ENCODE data around the gene ZFP36.
A peak's percentile ranks its signal among the peaks of the same experiment; 100 is the strongest.

Gene ZFP36

DNA sequence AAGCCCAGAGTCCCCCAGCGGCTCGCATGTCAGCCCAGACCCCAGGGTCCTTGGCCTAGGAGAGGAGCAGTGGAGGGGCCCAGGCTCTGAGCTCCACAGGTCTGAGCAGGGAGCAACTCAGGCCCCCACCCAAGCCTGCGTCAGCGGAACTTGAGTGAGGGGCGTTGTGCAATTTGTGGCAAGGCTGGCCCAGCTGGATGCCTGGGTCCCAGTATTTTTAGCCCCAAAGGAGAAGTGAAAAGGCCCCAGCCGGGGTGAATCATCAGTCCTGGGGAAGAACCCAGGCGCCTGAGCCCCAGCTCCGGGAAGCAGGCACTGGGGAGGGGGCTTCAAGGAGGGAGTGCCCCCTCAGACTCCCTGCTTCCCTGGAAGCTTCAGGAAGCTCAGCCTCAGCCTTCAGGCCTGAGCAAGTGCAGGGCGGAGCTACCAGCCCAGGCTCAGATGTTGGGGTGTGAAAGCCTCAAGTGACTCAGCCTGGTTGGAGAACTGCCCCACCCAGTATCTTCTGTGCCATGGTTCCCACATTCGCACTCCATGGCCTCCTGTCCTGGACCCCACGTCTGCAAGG is 8.3 kb upstream of the ZFP36 start:
- peaks cover 61% of the 10 kb centered on the region for H3K4me1 ChIP-seq (ENCODE audit: control insufficient read depth, low read length)
- H3K27me3 ChIP-seq (ENCODE audit: control insufficient read depth, low read length) = no peaks in the 10 kb centered on the region
- peak overlapping the region; percentile 51 for H3K4me3 ChIP-seq (ENCODE audit: low read length)
- H3K4me2 ChIP-seq (ENCODE audit: low read length) = peak overlapping the region; percentile 62
- peaks cover 21% of the 10 kb centered on the region for H3F3A ChIP-seq (ENCODE audit: control insufficient read depth, insufficient read depth)
- no peaks in the 10 kb centered on the region for H3K9me2 ChIP-seq (replicated peaks; ENCODE audit: control insufficient read depth, low read length)
- H3K36me3 ChIP-seq (ENCODE audit: control insufficient read depth, low read length) = peaks cover 22% of the 10 kb centered on the region
- peaks cover 21% of the 10 kb centered on the region for H3K79me2 ChIP-seq (ENCODE audit: control insufficient read depth, low read length)
- no peaks in the 10 kb centered on the region for H4K20me1 ChIP-seq (ENCODE audit: control insufficient read depth, insufficient read depth, low read depth, low read length)
- peak overlapping the region; percentile 77 for H3K27ac ChIP-seq (ENCODE audit: low read depth, low read length)
- H3K9me3 ChIP-seq (ENCODE audit: control insufficient read depth, insufficient read depth, low read length) = no peaks in the 10 kb centered on the region
- no peak for TF ChIP-seq EZH2phosphoT487 (IDR thresholded peaks at IDR 0.05; ENCODE audit: borderline replicate concordance, low read length)
- TF ChIP-seq, protein P1, sequence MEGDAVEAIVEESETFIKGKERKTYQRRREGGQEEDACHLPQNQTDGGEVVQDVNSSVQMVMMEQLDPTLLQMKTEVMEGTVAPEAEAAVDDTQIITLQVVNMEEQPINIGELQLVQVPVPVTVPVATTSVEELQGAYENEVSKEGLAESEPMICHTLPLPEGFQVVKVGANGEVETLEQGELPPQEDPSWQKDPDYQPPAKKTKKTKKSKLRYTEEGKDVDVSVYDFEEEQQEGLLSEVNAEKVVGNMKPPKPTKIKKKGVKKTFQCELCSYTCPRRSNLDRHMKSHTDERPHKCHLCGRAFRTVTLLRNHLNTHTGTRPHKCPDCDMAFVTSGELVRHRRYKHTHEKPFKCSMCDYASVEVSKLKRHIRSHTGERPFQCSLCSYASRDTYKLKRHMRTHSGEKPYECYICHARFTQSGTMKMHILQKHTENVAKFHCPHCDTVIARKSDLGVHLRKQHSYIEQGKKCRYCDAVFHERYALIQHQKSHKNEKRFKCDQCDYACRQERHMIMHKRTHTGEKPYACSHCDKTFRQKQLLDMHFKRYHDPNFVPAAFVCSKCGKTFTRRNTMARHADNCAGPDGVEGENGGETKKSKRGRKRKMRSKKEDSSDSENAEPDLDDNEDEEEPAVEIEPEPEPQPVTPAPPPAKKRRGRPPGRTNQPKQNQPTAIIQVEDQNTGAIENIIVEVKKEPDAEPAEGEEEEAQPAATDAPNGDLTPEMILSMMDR (IDR thresholded peaks at IDR 0.05; ENCODE audit: low read depth, low read length, poor library complexity, severe bottlenecking) = no peak

DNA sequence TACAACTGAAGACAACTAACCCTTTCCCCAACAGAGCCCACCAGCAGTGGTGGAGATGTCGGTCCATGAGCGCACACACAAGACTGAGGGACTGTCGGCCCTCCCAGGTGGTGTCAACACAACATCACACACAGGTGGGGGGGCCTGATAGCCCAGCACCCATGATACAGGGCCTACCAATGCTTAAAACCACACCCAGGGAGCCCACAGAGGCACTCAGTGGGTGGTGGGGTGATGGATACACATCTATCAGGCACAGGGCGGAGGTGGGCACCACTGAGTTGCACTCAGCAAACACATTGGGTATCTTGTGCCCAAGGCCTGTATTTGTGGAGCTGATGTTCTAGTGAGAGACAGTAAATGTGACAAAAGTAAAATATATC is 7.0 kb upstream of the ZFP36 start:
- H3K79me2 ChIP-seq (ENCODE audit: control insufficient read depth, low read length) = peaks cover 15% of the 10 kb centered on the region; the same call in 1 of the 2 replicates
- H3F3A ChIP-seq (ENCODE audit: control insufficient read depth, insufficient read depth) = peaks cover 26% of the 10 kb centered on the region
- H3K4me3 ChIP-seq (ENCODE audit: low read length) = no peak overlapping the region
- peak overlapping the region; percentile 97 for H3K27ac ChIP-seq (ENCODE audit: low read depth, low read length)
- H4K20me1 ChIP-seq (ENCODE audit: control insufficient read depth, insufficient read depth, low read depth, low read length) = no peaks in the 10 kb centered on the region
- H3K27me3 ChIP-seq (ENCODE audit: control insufficient read depth, low read length) = no peaks in the 10 kb centered on the region
- H3K9me2 ChIP-seq (replicated peaks; ENCODE audit: control insufficient read depth, low read length) = no peaks in the 10 kb centered on the region
- TF ChIP-seq, protein P1 (IDR thresholded peaks at IDR 0.05; ENCODE audit: low read depth, low read length, poor library complexity, severe bottlenecking) = no peak
- no peak for TF ChIP-seq EZH2phosphoT487 (IDR thresholded peaks at IDR 0.05; ENCODE audit: borderline replicate concordance, low read length)
- 0 out of 2 replicates have a peak overlapping the region, but pooled peaks have one; percentile 27 for H3K4me2 ChIP-seq (ENCODE audit: low read length)
- peaks cover 14% of the 10 kb centered on the region; the same call in 1 of the 2 replicates for H3K36me3 ChIP-seq (ENCODE audit: control insufficient read depth, low read length)
- no peaks in the 10 kb centered on the region for H3K9me3 ChIP-seq (ENCODE audit: control insufficient read depth, insufficient read depth, low read length)
- peaks cover 74% of the 10 kb centered on the region for H3K4me1 ChIP-seq (ENCODE audit: control insufficient read depth, low read length)

- no peaks in the 10 kb centered on the region for H3K9me2 ChIP-seq (replicated peaks; ENCODE audit: control insufficient read depth, low read length)
- TF ChIP-seq, protein P1 (IDR thresholded peaks at IDR 0.05; ENCODE audit: low read depth, low read length, poor library complexity, severe bottlenecking) = no peak
- no peak for TF ChIP-seq EZH2phosphoT487 (IDR thresholded peaks at IDR 0.05; ENCODE audit: borderline replicate concordance, low read length)
- H3K27me3 ChIP-seq (ENCODE audit: control insufficient read depth, low read length) = no peaks in the 10 kb centered on the region
- no peak overlapping the region for H3K4me3 ChIP-seq (ENCODE audit: low read length)
- H3K79me2 ChIP-seq (ENCODE audit: control insufficient read depth, low read length) = peaks cover 15% of the 10 kb centered on the region
- H3F3A ChIP-seq (ENCODE audit: control insufficient read depth, insufficient read depth) = peaks cover 30% of the 10 kb centered on the region
- no peaks in the 10 kb centered on the region for H3K9me3 ChIP-seq (ENCODE audit: control insufficient read depth, insufficient read depth, low read length)
- H3K4me1 ChIP-seq (ENCODE audit: control insufficient read depth, low read length) = peaks cover 78% of the 10 kb centered on the region
- H4K20me1 ChIP-seq (ENCODE audit: control insufficient read depth, insufficient read depth, low read depth, low read length) = no peaks in the 10 kb centered on the region
- H3K27ac ChIP-seq (ENCODE audit: low read depth, low read length) = peak overlapping the region; percentile 97
- peaks cover 14% of the 10 kb centered on the region; the same call in 1 of the 2 replicates for H3K36me3 ChIP-seq (ENCODE audit: control insufficient read depth, low read length)
- H3K4me2 ChIP-seq (ENCODE audit: low read length) = peak overlapping the region; percentile 27; the same call in 1 of the 2 replicates
These were observed 6.6 kb upstream of the ZFP36 start for GRCh38 chr19:39400061-39400460.
